B cell (primary cell): ENCODE data around the gene GADD45B. TPM values are rescaled to one million over a fixed set of nuclear protein-coding genes. Genes with fewer than 3 reads are reported as not detected.

Experiments
- ATAC-seq: fragments of 200-7000 bp; cut with Tn5 transposase; one replicate; pipeline ENCODE4 v1.10.0; 2021; ENCODE audit warnings: low read depth, mild to moderate bottlenecking, moderate number of reproducible peaks, moderate library complexity
- CTCF ChIA-PET: fragments of 350-600 bp; sonication (Branson Sonifier 250); formaldehyde crosslinking; loops from one replicate; lab custom pipeline; 2021; ENCODE audit warnings: antibody characterized with exemption, inconsistent platforms; lab: Charles Lee
- POLR2A ChIA-PET: fragments of 350-600 bp; sonication (Branson Sonifier 250); formaldehyde crosslinking; loops from one replicate; lab custom pipeline; 2021; ENCODE audit warnings: antibody characterized with exemption; lab: Charles Lee
- DNase-seq: peaks from one replicate; pipeline ENCODE4 v3.0.0; 2013
- H2AFZ ChIP-seq: 2 replicates; pipeline ENCODE4 v1.6.1; 2012; ENCODE audit warnings: mild to moderate bottlenecking, low read depth, low read length; ENCODE audit not compliant: insufficient read depth, poor library complexity, severe bottlenecking
- H3K27ac ChIP-seq, 2 donors: 1 replicate in 1 of 2; 2 replicates in 1 of 2; pipeline ENCODE4 v1.5.1; 2012 to 2013; ENCODE audit warnings: low read length in 2 of 2, mild to moderate bottlenecking in 2 of 2, moderate library complexity in 1 of 2
- H3K27me3 ChIP-seq, 4 experiments: fragments of 200-600 bp in 1 of 4; sonication (generic) in 1 of 4; replicated peaks in 1 of 4; 1 replicate in 2 of 4; 2 replicates in 2 of 4; pipeline versions ENCODE4 v1.6.1 to v1.7.0; 2013 to 2016; ENCODE audit warnings: low read length in 3 of 4, mild to moderate bottlenecking in 2 of 4, mixed read lengths in 1 of 4, moderate library complexity in 1 of 4; ENCODE audit not compliant: insufficient read depth in 4 of 4, control insufficient read depth in 3 of 4; ENCODE audit errors: control extremely low read depth in 1 of 4
- H3K36me3 ChIP-seq, 2 experiments: replicated peaks in 1 of 2; 1 replicate in 1 of 2; 2 replicates in 1 of 2; pipeline versions ENCODE4 v1.6.1 to v1.7.1; 2013; ENCODE audit warnings: low read length in 1 of 2; ENCODE audit not compliant: insufficient read depth in 2 of 2, control insufficient read depth in 1 of 2; ENCODE audit errors: control extremely low read depth in 1 of 2, extremely low read depth in 1 of 2
- H3K4me1 ChIP-seq, 2 donors: fragments of 200-600 bp in 1 of 2; sonication (generic) in 1 of 2; 1 replicate in 1 of 2; 2 replicates in 1 of 2; pipeline versions ENCODE4 v1.5.1 to v1.6.1; 2013 to 2017; ENCODE audit warnings: low read length in 2 of 2; ENCODE audit not compliant: control insufficient read depth in 2 of 2, insufficient read depth in 2 of 2
- H3K4me2 ChIP-seq: replicated peaks from 2 replicates; pipeline ENCODE3; 2012; ENCODE audit warnings: mild to moderate bottlenecking, low read depth, low read length; ENCODE audit not compliant: poor library complexity, severe bottlenecking
- H3K4me3 ChIP-seq, 5 experiments: fragments of 200-600 bp in 1 of 5; sonication (generic) in 1 of 5; 1 replicate in 3 of 5; 2 replicates in 2 of 5; pipeline versions ENCODE4 v1.5.1 to v1.7.0; 2011 to 2016; ENCODE audit warnings: low read length in 4 of 5, mild to moderate bottlenecking in 4 of 5, low read depth in 2 of 5, control low read depth in 1 of 5, moderate library complexity in 1 of 5; ENCODE audit not compliant: insufficient read depth in 1 of 5; ENCODE audit errors: control extremely low read depth in 1 of 5, extremely low read depth in 1 of 5
- H3K79me2 ChIP-seq: fragments of 200-600 bp; sonication (generic); one replicate; pipeline ENCODE4 v1.6.0; 2016; ENCODE audit warnings: low read length; ENCODE audit not compliant: control insufficient read depth, insufficient read depth
- H3K9ac ChIP-seq: fragments of 200-600 bp; sonication (generic); 2 replicates; pipeline ENCODE4 v1.6.1; 2017; ENCODE audit warnings: mild to moderate bottlenecking, low read length, moderate library complexity
- H3K9me3 ChIP-seq, 3 donors: one replicate each; pipeline versions ENCODE4 v1.6.1 to v1.7.1; 2013; ENCODE audit warnings: low read length in 2 of 3; ENCODE audit not compliant: control insufficient read depth in 2 of 3, insufficient read depth in 1 of 3; ENCODE audit errors: control extremely low read depth in 1 of 3
- H4K20me1 ChIP-seq: 2 replicates; pipeline ENCODE4 v1.6.0; 2012; ENCODE audit warnings: mild to moderate bottlenecking, low read length; ENCODE audit not compliant: insufficient read depth, control insufficient read depth, poor library complexity, severe bottlenecking
- H3K27ac Mint-ChIP-seq: one replicate; pipeline ENCODE4 v1.8.0; 2021; ENCODE audit warnings: mixed read lengths
- H3K27me3 Mint-ChIP-seq: one replicate; pipeline ENCODE4 v1.8.0; 2021; ENCODE audit warnings: mixed read lengths
- H3K4me1 Mint-ChIP-seq: one replicate; pipeline ENCODE4 v1.8.0; 2021; ENCODE audit warnings: mixed read lengths
- H3K4me3 Mint-ChIP-seq: one replicate; pipeline ENCODE4 v1.8.0; 2021; ENCODE audit warnings: mixed read lengths
- H3K9me3 Mint-ChIP-seq: one replicate; pipeline ENCODE4 v1.8.0; 2022; ENCODE audit warnings: mixed read lengths; ENCODE audit not compliant: insufficient read depth
- CTCF ChIP-seq: fragments of 200-600 bp; IDR thresholded peaks from one replicate; pipeline ENCODE4 v1.8.0; 2022; ENCODE audit warnings: antibody characterized with exemption, mild to moderate bottlenecking
- EZH2 ChIP-seq: IDR thresholded peaks from 2 replicates; pipeline ENCODE4 v1.6.1; 2012; ENCODE audit warnings: borderline replicate concordance, low read depth, mild to moderate bottlenecking, moderate library complexity, low read length; ENCODE audit not compliant: insufficient read depth, poor library complexity, severe bottlenecking
- WGBS: methylation state at CpG from one replicate; pipeline ENCODE4 v1.1.5; 2013; ENCODE audit warnings: missing lambda C conversion rate; ENCODE audit not compliant: insufficient coverage; 5-methylcytosine and 5-hydroxymethylcytosine counted together
- intact Hi-C: fragments of 100-400 bp; cut with micrococcal nuclease; formaldehyde crosslinking; loops from one replicate; pipeline ENCODE4 v1.10.0; 2022
- polyA plus RNA-seq: library from polyadenylated mRNA; depleted of rRNA; stranded (reverse); fragments of >200 nt; gene quantifications from 2 replicates; pipeline ENCODE4 v1.2.3, GENCODE V29; 2012
- total RNA-seq, 2 donors: library from RNA; stranded (reverse); fragments of 120-200 nt in 1 of 2; gene quantifications; 1 replicate in 1 of 2; 2 replicates in 1 of 2; pipeline versions ENCODE4 v1.2.3 to v1.2.4, GENCODE V29; 2013 to 2022

Gene GADD45B
- total and polyA plus RNA-seq, 2 donors (not counting 1 experiment from before 2014, with no cell fraction given) = 166 to 215 TPM

DNA sequence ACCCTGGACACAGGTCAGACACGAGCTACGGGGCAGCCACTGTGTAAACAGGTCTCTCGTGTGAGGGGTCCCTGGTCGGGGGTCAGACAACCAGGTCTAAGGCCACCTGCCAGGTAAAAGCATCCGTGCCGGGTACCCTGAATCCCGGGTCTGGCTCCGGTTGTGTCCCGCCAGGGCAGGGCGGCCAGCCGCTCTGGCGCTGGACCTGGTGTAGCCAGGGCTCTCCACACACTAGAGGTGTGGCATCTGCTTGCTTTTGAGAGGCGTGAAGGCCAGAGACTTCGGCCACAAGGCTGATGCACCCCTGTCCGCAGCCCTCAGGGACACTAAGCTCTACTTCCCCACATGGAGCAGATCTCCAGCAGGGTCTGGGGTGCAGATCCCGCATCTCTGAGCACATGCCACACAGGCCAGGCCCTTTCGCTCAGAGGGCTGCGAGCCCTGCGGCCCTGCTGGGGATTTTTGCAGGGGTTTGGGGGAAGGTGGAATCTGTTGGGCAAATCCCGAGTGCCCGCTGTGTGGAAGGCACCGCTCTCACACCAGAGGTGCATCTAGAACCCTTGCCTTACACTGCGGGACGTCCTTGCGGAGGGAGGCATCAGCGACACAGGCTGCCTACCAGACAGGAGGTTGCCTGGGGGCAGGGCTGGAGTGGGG, 34.7 kb upstream of the GADD45B start:
- H3K9me3 ChIP-seq = no peaks in the 10 kb centered on the region
- no peak overlapping the region for H3K9ac ChIP-seq
- H3K27me3 Mint-ChIP-seq = no peaks in the 10 kb centered on the region
- WGBS = 98% methylated on average over 26 of the region's 26 CpGs
- no peaks in the 10 kb centered on the region for H3K9me3 Mint-ChIP-seq
- H3K4me2 ChIP-seq = no peak overlapping the region
- H3K27ac ChIP-seq = no peak overlapping the region
- no peak overlapping the region for H3K4me3 ChIP-seq
- no peaks in the 10 kb centered on the region for H3K27me3 ChIP-seq
- intact Hi-C loops = no loop called here
- H4K20me1 ChIP-seq = no peaks in the 10 kb centered on the region
- DNase-seq (no peak), ATAC-seq (no peak)
- H2AFZ ChIP-seq = no peak overlapping the region
- ChIA-PET POLR2A (no interaction called here), CTCF (interaction anchor here (1.1 kb wide), 1 partner anchor 207 kb away, joined by 8 read pairs; no protein-coding TSS in a partner anchor)
- H3K27ac Mint-ChIP-seq = no peak overlapping the region
- H3K4me1 Mint-ChIP-seq = peaks cover under 1% of the 10 kb centered on the region
- H3K4me1 ChIP-seq = peaks cover 2 to 3% of the 10 kb centered on the region in 2 donors
- peaks cover 0 to 14% of the 10 kb centered on the region in 2 experiments for H3K36me3 ChIP-seq
- H3K79me2 ChIP-seq = peaks cover 19% of the 10 kb centered on the region
- TF ChIP-seq EZH2 = no peak
- TF ChIP-seq CTCF = no peak
- H3K4me3 Mint-ChIP-seq = no peak overlapping the region

GRCh38 chr19:2443116-2443784, 32.7 kb upstream of the GADD45B start:
- H3K9me3 ChIP-seq = no peaks in the 10 kb centered on the region
- no peaks in the 10 kb centered on the region for H3K27me3 Mint-ChIP-seq
- H4K20me1 ChIP-seq = no peaks in the 10 kb centered on the region
- peaks cover 0 to 5% of the 10 kb centered on the region in 2 experiments for H3K36me3 ChIP-seq
- WGBS = 97% methylated on average over 18 of the region's 22 CpGs
- H3K79me2 ChIP-seq = peaks cover 34% of the 10 kb centered on the region
- H3K9me3 Mint-ChIP-seq = no peaks in the 10 kb centered on the region
- peaks cover 6 to 11% of the 10 kb centered on the region in 2 donors for H3K4me1 ChIP-seq
- ChIA-PET CTCF (interaction anchor here (0.6 kb wide), 1 partner anchor 49 kb away, joined by 3 read pairs; no protein-coding TSS in a partner anchor), POLR2A (no interaction called here)
- H3K4me3 Mint-ChIP-seq = no peak overlapping the region
- H3K9ac ChIP-seq = no peak overlapping the region
- no peak overlapping the region for H3K4me3 ChIP-seq
- no peak overlapping the region for H3K4me2 ChIP-seq
- TF ChIP-seq EZH2 (no peak), CTCF (no peak)
- DNase-seq (no peak), ATAC-seq (no peak)
- H3K4me1 Mint-ChIP-seq = peaks cover 12% of the 10 kb centered on the region
- intact Hi-C loops = no loop called here
- H3K27ac Mint-ChIP-seq = no peak overlapping the region
- H2AFZ ChIP-seq = no peak overlapping the region
- H3K27ac ChIP-seq = no peak overlapping the region
- H3K27me3 ChIP-seq = no peaks in the 10 kb centered on the region
